ENCODE measurements around the gene CCDC85A. TPM values are rescaled to one million over a fixed set of nuclear protein-coding genes. Genes with fewer than 3 reads are reported as not detected.

The CCDC85A gene
- total and polyA plus RNA-seq, 2 of the 8 experiments (the other 6 are each of a cell fraction or from before 2014, with no cell fraction given): 0.20 TPM; not detected in 1

GRCh38 chr2:56382466-56382865 lies 198.7 kb downstream of the CCDC85A start:
- POLR2A ChIA-PET (ENCODE audit: partially characterized antibody): no interaction called here
- no peak overlapping the region for H2AK5ac ChIP-seq (ENCODE audit: low read depth, low read length)
- DNase-seq (ENCODE audit: low read depth in 1 of 2, low spot score in 2 of 2): no peak
- FAIRE-seq: no peak
- H3K4ac ChIP-seq (replicated peaks; ENCODE audit: insufficient read length, low read depth, low read length): no peak overlapping the region
- CTCF ChIA-PET (ENCODE audit: partially characterized antibody): no interaction called here
- H3K23ac ChIP-seq (ENCODE audit: insufficient read length): no peak overlapping the region
- H3K4me2 ChIP-seq (ENCODE audit: insufficient read depth in 1 of 2, low read depth in 2 of 2, low read length in 2 of 2): no peak overlapping the region
- H2BK15ac ChIP-seq (ENCODE audit: low read length): no peak overlapping the region
- no peak overlapping the region for H2AFZ ChIP-seq (ENCODE audit: low read length)
- H3K18ac ChIP-seq (ENCODE audit: extremely low read depth, low read length): no peak overlapping the region
- peaks cover 0 to 4% (median 1%) of the 10 kb centered on the region in 4 experiments; a peak in 3 of 7 replicates for H3K4me1 ChIP-seq (replicated peaks in 1 of 4; ENCODE audit: control insufficient read depth in 3 of 4, insufficient read depth in 4 of 4, low read length in 3 of 4)
- no peak overlapping the region for H2BK5ac ChIP-seq (ENCODE audit: low read depth, low read length)
- H4K20me1 ChIP-seq (replicated peaks in 1 of 2; ENCODE audit: control insufficient read depth in 1 of 2, insufficient read depth in 2 of 2, low read length in 2 of 2): no peaks in the 10 kb centered on the region
- no peaks in the 10 kb centered on the region for H3K23me2 ChIP-seq (ENCODE audit: low read depth, low read length)
- no peaks in the 10 kb centered on the region for H3K9me3 ChIP-seq (ENCODE audit: insufficient read depth in 2 of 2, low read depth in 1 of 2, low read length in 1 of 2)
- 0% methylated on average over 1 of the region's 1 CpG; no CpG with 5 or more reads in 1 of the 2 experiments for WGBS, 2 experiments (ENCODE audit: extremely low coverage in 1 of 2, insufficient coverage in 1 of 2, insufficient read length in 1 of 2, insufficient replicate concordance in 2 of 2, low coverage in 1 of 2, low lambda C conversion rate in 2 of 2, missing lambda C conversion rate in 1 of 2)
- H4K91ac ChIP-seq (replicated peaks; ENCODE audit: insufficient read length, low read length): no peak overlapping the region
- H4K5ac ChIP-seq (ENCODE audit: insufficient read length, low read depth, low read length): no peak overlapping the region
- no peak overlapping the region for H2BK120ac ChIP-seq (replicated peaks; ENCODE audit: low read depth, low read length)
- no peak overlapping the region for H2BK20ac ChIP-seq (ENCODE audit: low read length)
- no peak overlapping the region for H4K8ac ChIP-seq (ENCODE audit: extremely low read depth, insufficient read depth, low read length)
- no peaks in the 10 kb centered on the region for H3K36me3 ChIP-seq (ENCODE audit: control insufficient read depth in 2 of 4, insufficient read depth in 4 of 4, low read length in 3 of 4)
- H2BK12ac ChIP-seq (ENCODE audit: low read depth, low read length): no peak overlapping the region
- H3K79me1 ChIP-seq (ENCODE audit: low read depth, low read length): no peaks in the 10 kb centered on the region
- H3K56ac ChIP-seq (replicated peaks; ENCODE audit: insufficient read length, low read depth, low read length): no peak overlapping the region
- H3K9ac ChIP-seq (replicated peaks in 1 of 4; ENCODE audit: extremely low read depth in 1 of 4, low read depth in 3 of 4, low read length in 3 of 4): no peak overlapping the region
- no peak overlapping the region for H3K4me3 ChIP-seq (ENCODE audit: extremely low read depth in 1 of 4, insufficient read depth in 2 of 4, low read depth in 3 of 4, low read length in 4 of 4)
- no peaks in the 10 kb centered on the region for H3K27me3 ChIP-seq (replicated peaks in 1 of 4; ENCODE audit: control insufficient read depth in 3 of 4, extremely low read depth in 1 of 4, insufficient read depth in 3 of 4, low read length in 3 of 4)
- H3K14ac ChIP-seq (ENCODE audit: insufficient read length): no peak overlapping the region
- no peaks in the 10 kb centered on the region for H3K79me2 ChIP-seq (ENCODE audit: control insufficient read depth in 1 of 2, insufficient read depth in 2 of 2, low read length in 2 of 2)
- H3K27ac ChIP-seq (ENCODE audit: low read depth, low read length): no peak overlapping the region
- TF ChIP-seq SUZ12 (IDR thresholded peaks at IDR 0.05; ENCODE audit: low read length) (no peak), BRCA1 (IDR thresholded peaks at IDR 0.05; ENCODE audit: low read depth, low read length) (no peak), EZH2 (IDR thresholded peaks at IDR 0.05; ENCODE audit: low read depth, low read length, severe bottlenecking) (no peak), NRF1 (IDR thresholded peaks at IDR 0.05; ENCODE audit: low read depth, low read length) (no peak), TBP (IDR thresholded peaks at IDR 0.05; ENCODE audit: low read depth, low read length) (no peak), SIN3A (conservative IDR thresholded peaks at IDR 0.05 in 1 of 2, IDR thresholded peaks at IDR 0.05 in 1 of 2; ENCODE audit: low read depth in 1 of 2, low read length in 2 of 2) (no peak), RFX5 (IDR thresholded peaks at IDR 0.05; ENCODE audit: borderline replicate concordance, low read depth, low read length) (no peak), HDAC2 (IDR thresholded peaks at IDR 0.05; ENCODE audit: borderline replicate concordance in 1 of 2, low read depth in 2 of 2, low read length in 2 of 2) (no peak), CREB1 (IDR thresholded peaks at IDR 0.05) (no peak), SP1 (IDR thresholded peaks at IDR 0.05; ENCODE audit: low read depth, low read length) (no peak), KDM4A (IDR thresholded peaks at IDR 0.05; ENCODE audit: low read depth, low read length, severe bottlenecking) (no peak), POLR2A (IDR thresholded peaks at IDR 0.05; ENCODE audit: control extremely low read depth in 1 of 2, low read depth in 2 of 2, low read length in 2 of 2) (no peak), TAF1 (IDR thresholded peaks at IDR 0.05; ENCODE audit: low read depth, low read length) (no peak), MAX (IDR thresholded peaks at IDR 0.05) (no peak)

Measured in H1 (cell line).